Measurements from ENCODE around the gene CREB3L2.

GRCh38 chr7:137932881-137933269 is 69.0 kb downstream of the CREB3L2 start:
- TF ChIP-seq, protein P1, sequence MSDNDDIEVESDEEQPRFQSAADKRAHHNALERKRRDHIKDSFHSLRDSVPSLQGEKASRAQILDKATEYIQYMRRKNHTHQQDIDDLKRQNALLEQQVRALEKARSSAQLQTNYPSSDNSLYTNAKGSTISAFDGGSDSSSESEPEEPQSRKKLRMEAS (IDR thresholded peaks at IDR 0.05): no peak
- no peak for TF ChIP-seq CTCF (IDR thresholded peaks at IDR 0.05; ENCODE audit: control extremely low read depth in 1 of 3, insufficient read depth in 1 of 3, low read depth in 1 of 3, low read length in 3 of 3)
- TF ChIP-seq MAFK (IDR thresholded peaks at IDR 0.05; ENCODE audit: low read depth, low read length): no peak
- TF ChIP-seq JUND (IDR thresholded peaks at IDR 0.05; ENCODE audit: low read length): no peak
- TF ChIP-seq POLR2A (IDR thresholded peaks at IDR 0.05; ENCODE audit: control extremely low read depth in 1 of 2, low read depth in 2 of 2, low read length in 2 of 2): no peak
- no peak for TF ChIP-seq POLR2AphosphoS5 (IDR thresholded peaks at IDR 0.05; ENCODE audit: low read depth, low read length)
- TF ChIP-seq BRCA1 (IDR thresholded peaks at IDR 0.05; ENCODE audit: low read depth, low read length): no peak
- TF ChIP-seq YY1 (IDR thresholded peaks at IDR 0.05; ENCODE audit: low read depth, low read length): no peak
- TF ChIP-seq EZH2 (IDR thresholded peaks at IDR 0.05; ENCODE audit: low read depth, low read length, severe bottlenecking): no peak
- TF ChIP-seq RNF2 (IDR thresholded peaks at IDR 0.05; ENCODE audit: borderline replicate concordance, low read depth, low read length, missing control alignments, poor library complexity, severe bottlenecking): no peak
- TF ChIP-seq CREB1 (IDR thresholded peaks at IDR 0.05): no peak
- TF ChIP-seq SIN3A (conservative IDR thresholded peaks at IDR 0.05 in 1 of 2, IDR thresholded peaks at IDR 0.05 in 1 of 2; ENCODE audit: low read depth in 1 of 2, low read length in 2 of 2): no peak
